SK-N-MC (cell line): ENCODE measurements around the gene TAS2R8.
"Not testable (repeated sequence)": the region's sequence is repeated elsewhere in the genome, so short reads cannot be mapped to it uniquely, and the experiment has no call there.

Experiments used
- EZH2 ChIP-seq: fragments of 200-600 bp; sonication (generic); IDR thresholded peaks from one replicate; pipeline ENCODE4 v1.6.1; 2017; ENCODE audit warnings: antibody characterized with exemption
- FOXP2 ChIP-seq: optimal IDR thresholded peaks from 2 replicates; pipeline ENCODE3; 2011; ENCODE audit warnings: mild to moderate bottlenecking, moderate library complexity; ENCODE audit not compliant: insufficient read depth; ENCODE audit errors: extremely low read length, control extremely low read depth
- POLR2AphosphoS5 ChIP-seq: IDR thresholded peaks from 2 replicates; pipeline ENCODE4 v1.6.1; 2012; ENCODE audit warnings: mild to moderate bottlenecking, low read depth, low read length, borderline replicate concordance

GRCh38 chr12:10791769-10792168 lies 15.3 kb downstream of the TAS2R8 start:
- not testable (repeated sequence) for TF ChIP-seq EZH2, POLR2AphosphoS5, FOXP2
